ENCODE measurements around the gene DHX16.

Gene DHX16

GRCh38 chr6:30690403-30691207, 17.8 kb upstream of the DHX16 start, which contains the start of gene NRM:
Gene NRM (minus strand): TSS chr6:30690984. CDS start chr6:30690974, 10 bp downstream.
- peak; percentile 74 for DNase-seq (ENCODE audit: low read depth)
- peak within 1 kb of the TSS; percentile 69 for H3K4me3 ChIP-seq (ENCODE audit: low read depth, low read length)
- TF ChIP-seq CTCF (conservative IDR thresholded peaks at IDR 0.05; ENCODE audit: low read depth, low read length), result no peak

GRCh38 chr6:30689985-30690384, 17.2 kb upstream of the DHX16 start:
- DNase-seq (ENCODE audit: low read depth), result no peak
- peak overlapping the region; percentile 69 for H3K4me3 ChIP-seq (ENCODE audit: low read depth, low read length)

GRCh38 chr6:30689022-30689865, 16.4 kb upstream of the DHX16 start:
- H3K4me3 ChIP-seq (ENCODE audit: low read depth, low read length), result no peak overlapping the region
- DNase-seq (ENCODE audit: low read depth), result no peak
- TF ChIP-seq CTCF (conservative IDR thresholded peaks at IDR 0.05; ENCODE audit: low read depth, low read length), result no peak

More at GRCh38 chr6:30689985-30690384, 17.2 kb upstream of the DHX16 start:
- TF ChIP-seq CTCF (conservative IDR thresholded peaks at IDR 0.05; ENCODE audit: low read depth, low read length), result no peak

- DNase-seq (ENCODE audit: low read depth), result no peak
- no peak overlapping the region for H3K4me3 ChIP-seq (ENCODE audit: low read depth, low read length)
- TF ChIP-seq CTCF (conservative IDR thresholded peaks at IDR 0.05; ENCODE audit: low read depth, low read length), result no peak
Measured at GRCh38 chr6:30688569-30688968, 15.8 kb upstream of the DHX16 start.

- peak overlapping the region; percentile 89 for H3K4me3 ChIP-seq (ENCODE audit: low read depth, low read length)
- peak; percentile 48 for DNase-seq (ENCODE audit: low read depth)
- peak; percentile 41 for TF ChIP-seq CTCF (conservative IDR thresholded peaks at IDR 0.05; ENCODE audit: low read depth, low read length)
Measured at GRCh38 chr6:30687659-30688431, 15.0 kb upstream of the DHX16 start.

- peak overlapping the region; percentile 89 for H3K4me3 ChIP-seq (ENCODE audit: low read depth, low read length)
- TF ChIP-seq CTCF (conservative IDR thresholded peaks at IDR 0.05; ENCODE audit: low read depth, low read length), result no peak
- peak; percentile 94 for DNase-seq (ENCODE audit: low read depth)
Measured at GRCh38 chr6:30686908-30687658, 14.3 kb upstream of the DHX16 start.
